H1 (cell line): ENCODE results near the gene KRT76. TPM values are rescaled to one million over a fixed set of nuclear protein-coding genes. Genes with fewer than 3 reads are reported as not detected.

Experiments
- BCL11A ChIP-seq, 2 experiments: IDR thresholded peaks; one replicate each; pipeline ENCODE4 v1.6.1; 2011; ENCODE audit warnings: low read depth in 2 of 2, low read length in 2 of 2, mild to moderate bottlenecking in 2 of 2
- CHD7 ChIP-seq: fragments of 300-600 bp; sonication (generic); IDR thresholded peaks from 2 replicates; pipeline ENCODE4 v1.7.1; 2012; ENCODE audit warnings: low read length, moderate library complexity, mild to moderate bottlenecking, inconsistent platforms; ENCODE audit not compliant: insufficient replicate concordance
- EP300 ChIP-seq, 2 experiments: IDR thresholded peaks; 1 replicate in 1 of 2; 2 replicates in 1 of 2; pipeline ENCODE4 v1.6.1; 2011 to 2012; ENCODE audit warnings: low read depth in 2 of 2, low read length in 2 of 2, mild to moderate bottlenecking in 2 of 2, borderline replicate concordance in 1 of 2, inconsistent platforms in 1 of 2, moderate library complexity in 1 of 2
- EZH2 ChIP-seq: fragments of 200-600 bp; sonication (generic); IDR thresholded peaks from 2 replicates; pipeline ENCODE4 v1.7.1; 2012; ENCODE audit warnings: low read depth, mild to moderate bottlenecking, moderate library complexity, low read length, inconsistent platforms; ENCODE audit not compliant: severe bottlenecking
- HDAC2 ChIP-seq, 2 experiments: fragments of 300-600 bp in 1 of 2; sonication (generic) in 1 of 2; IDR thresholded peaks; 2 replicates each; pipeline ENCODE4 v1.6.1; 2011 to 2012; ENCODE audit warnings: low read depth in 2 of 2, low read length in 2 of 2, mild to moderate bottlenecking in 2 of 2, moderate library complexity in 2 of 2, borderline replicate concordance in 1 of 2, inconsistent platforms in 1 of 2
- RNF2 ChIP-seq: fragments of 200-900, 300-1000 bp; sonication (generic); IDR thresholded peaks from 2 replicates; pipeline ENCODE4 v1.7.1; 2016; ENCODE audit warnings: borderline replicate concordance, low read depth, mild to moderate bottlenecking, antibody characterized with exemption, low read length; ENCODE audit not compliant: poor library complexity, severe bottlenecking; ENCODE audit errors: missing control alignments
- SP1 ChIP-seq: IDR thresholded peaks from 2 replicates; pipeline ENCODE4 v1.6.1; 2011; ENCODE audit warnings: low read depth, low read length
- SRF ChIP-seq: IDR thresholded peaks from 2 replicates; pipeline ENCODE4 v1.6.1; 2011; ENCODE audit warnings: mild to moderate bottlenecking, low read depth, low read length, moderate library complexity
- SUZ12 ChIP-seq: fragments of 200-600 bp; sonication (generic); IDR thresholded peaks from 2 replicates; pipeline ENCODE4 v1.6.1; 2012; ENCODE audit warnings: mild to moderate bottlenecking, inconsistent platforms, low read length, moderate library complexity, mixed read lengths
- TAF1 ChIP-seq: IDR thresholded peaks from 2 replicates; pipeline ENCODE4 v1.6.1; 2011; ENCODE audit warnings: mild to moderate bottlenecking, low read depth, low read length
- polyA plus RNA-seq, 7 experiments: library from polyadenylated mRNA; depleted of rRNA in 3 of 7; stranded (reverse) in 5 of 7; unstranded in 2 of 7; fragments of >200 nt in 5 of 7; fragments of 200-250 nt in 2 of 7; gene quantifications; 1 replicate in 5 of 7; 2 replicates in 1 of 7; 4 replicates in 1 of 7; pipeline versions ENCODE4 v1.2.1 to v1.2.3, GENCODE V29; 2011 to 2013; ENCODE audit warnings: missing spikeins in 2 of 7, mixed read lengths in 2 of 7
- total RNA-seq: library from RNA; stranded (reverse); fragmentation: NEBNext Ultra II Directional; extraction: Animal tissue kit (Norgen Biotek cat#: 25700); gene quantifications from 2 replicates; pipeline ENCODE4 v1.2.1, GENCODE V29; 2021

Gene KRT76
- total and polyA plus RNA-seq, 2 of the 8 experiments (the other 6 are each of a cell fraction or from before 2014, with no cell fraction given) = not detected

- TF ChIP-seq CHD7 (no peak), HDAC2 (IDR thresholded peaks at IDR 0.05; ENCODE audit: borderline replicate concordance in 1 of 2, low read depth in 2 of 2, low read length in 2 of 2) (no peak), SUZ12 (no peak), SRF (no peak), SP1 (no peak), EP300 (IDR thresholded peaks at IDR 0.05; ENCODE audit: borderline replicate concordance in 1 of 2, low read depth in 2 of 2, low read length in 2 of 2) (no peak), BCL11A (IDR thresholded peaks at IDR 0.05; ENCODE audit: low read depth in 2 of 2, low read length in 2 of 2) (no peak), TAF1 (no peak), RNF2 (no peak), EZH2 (no peak)
These were observed 4.4 kb downstream of the KRT76 start (continued) for GRCh38 chr12:52772772-52773171.
